CD8-positive, alpha-beta memory T cell (primary cell): ENCODE measurements around the gene TMEM164. TPM values are rescaled to one million over a fixed set of nuclear protein-coding genes. Genes with fewer than 3 reads are reported as not detected.

Experiments
- CTCF ChIA-PET: fragments of 350-600 bp; sonication (Branson Sonifier 250); formaldehyde crosslinking; loops from one replicate; lab custom pipeline; 2021; ENCODE audit warnings: antibody characterized with exemption; lab: Charles Lee
- POLR2A ChIA-PET: fragments of 350-600 bp; sonication (Branson Sonifier 250); formaldehyde crosslinking; loops from one replicate; lab custom pipeline; 2021; ENCODE audit warnings: antibody characterized with exemption; lab: Charles Lee
- DNase-seq, 5 donors: peaks; one replicate each; pipeline versions ENCODE4 v3.0.0 to v3.0.0-alpha.2; 2020 to 2022; ENCODE audit warnings: mixed read lengths in 1 of 5
- H3K27ac ChIP-seq: one replicate; pipeline ENCODE4 v1.7.0; 2013; ENCODE audit warnings: low read depth, mild to moderate bottlenecking, low read length, moderate library complexity
- H3K27me3 ChIP-seq: 2 replicates; pipeline ENCODE4 v1.7.0; 2013; ENCODE audit warnings: low read length, mild to moderate bottlenecking; ENCODE audit not compliant: insufficient read depth, poor library complexity, severe bottlenecking
- H3K36me3 ChIP-seq: 2 replicates; pipeline ENCODE4 v1.7.0; 2013; ENCODE audit warnings: mild to moderate bottlenecking, low read length, moderate library complexity; ENCODE audit not compliant: insufficient read depth
- H3K4me1 ChIP-seq: 2 replicates; pipeline ENCODE4 v1.7.0; 2013; ENCODE audit warnings: mild to moderate bottlenecking, low read length, moderate library complexity; ENCODE audit not compliant: insufficient read depth
- H3K4me3 ChIP-seq: 2 replicates; pipeline ENCODE4 v1.7.0; 2013; ENCODE audit warnings: mild to moderate bottlenecking, low read length
- H3K9me3 ChIP-seq: 2 replicates; pipeline ENCODE4 v1.7.0; 2013; ENCODE audit warnings: mild to moderate bottlenecking, low read length
- H3K27ac Mint-ChIP-seq, 8 donors: one replicate each; pipeline ENCODE4 v1.8.0; 2020 to 2021; ENCODE audit warnings: mixed read lengths in 8 of 8, mild to moderate bottlenecking in 6 of 8, inconsistent platforms in 3 of 8, moderate library complexity in 3 of 8
- H3K27me3 Mint-ChIP-seq, 2 donors: one replicate each; pipeline ENCODE4 v1.8.0; 2020 to 2021; ENCODE audit warnings: mixed read lengths in 2 of 2, mild to moderate bottlenecking in 1 of 2, moderate library complexity in 1 of 2
- H3K36me3 Mint-ChIP-seq, 3 donors: one replicate each; pipeline ENCODE4 v1.8.0; 2020 to 2021; ENCODE audit warnings: mixed read lengths in 3 of 3, inconsistent platforms in 1 of 3, mild to moderate bottlenecking in 1 of 3
- H3K4me1 Mint-ChIP-seq, 3 donors: one replicate each; pipeline ENCODE4 v1.8.0; 2020 to 2021; ENCODE audit warnings: mixed read lengths in 3 of 3, inconsistent platforms in 1 of 3, mild to moderate bottlenecking in 1 of 3
- H3K4me3 Mint-ChIP-seq, 7 donors: one replicate each; pipeline ENCODE4 v1.8.0; 2020 to 2021; ENCODE audit warnings: mixed read lengths in 7 of 7, mild to moderate bottlenecking in 6 of 7, moderate library complexity in 4 of 7, inconsistent platforms in 2 of 7
- H3K9me3 Mint-ChIP-seq, 5 donors: one replicate each; pipeline ENCODE4 v1.8.0; 2020 to 2022; ENCODE audit warnings: mixed read lengths in 5 of 5, mild to moderate bottlenecking in 3 of 5, moderate library complexity in 2 of 5, inconsistent platforms in 1 of 5
- polyA plus RNA-seq: library from polyadenylated mRNA; unstranded; fragments of 300-500 nt; fragmentation: Illumina TruSeq; gene quantifications from one replicate; pipeline ENCODE4 v1.2.3, GENCODE V29; 2021
- total RNA-seq, 2 experiments: library from RNA; stranded (reverse); gene quantifications; one replicate each; pipeline ENCODE4 v1.2.3, GENCODE V29; 2021

TMEM164 gene
- total and polyA plus RNA-seq, 3 experiments from 2014 or later = 3.2 to 13.2 (median 11.6) TPM

DNA sequence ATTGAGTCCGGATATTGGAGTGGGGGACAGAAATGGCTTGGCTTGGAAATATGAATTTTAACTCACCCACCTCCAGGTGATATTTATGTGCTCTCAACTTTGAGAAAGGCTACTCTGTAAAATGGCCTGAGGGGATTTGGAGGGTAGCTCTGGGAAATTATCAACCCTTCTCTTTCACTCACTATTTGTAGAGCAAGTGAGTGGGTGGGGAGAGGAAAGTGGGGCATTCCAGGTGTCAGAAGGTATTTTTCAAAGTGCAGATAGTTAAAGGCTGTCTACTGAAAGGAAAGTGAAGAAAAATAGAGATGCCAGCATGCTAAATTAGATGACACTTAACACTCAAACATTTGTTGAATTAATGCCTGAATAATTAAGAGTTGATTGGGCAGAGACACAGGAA, 44.1 kb downstream of the TMEM164 start:
- H3K27me3 Mint-ChIP-seq = peaks cover 0 to 1% of the 10 kb centered on the region in 2 donors
- no peaks in the 10 kb centered on the region for H3K9me3 Mint-ChIP-seq
- peaks cover 0 to 10% (median 4%) of the 10 kb centered on the region in 3 donors for H3K36me3 Mint-ChIP-seq
- no peak overlapping the region for H3K4me3 Mint-ChIP-seq
- POLR2A ChIA-PET = no interaction called here
- DNase-seq = no peak
- Histone ChIP-seq H3K9me3 (no peaks in the 10 kb centered on the region), H3K27ac (no peak overlapping the region), H3K27me3 (no peaks in the 10 kb centered on the region), H3K4me3 (no peak overlapping the region), H3K36me3 (no peaks in the 10 kb centered on the region), H3K4me1 (no peaks in the 10 kb centered on the region)
- H3K4me1 Mint-ChIP-seq = peaks cover 13 to 32% (median 20%) of the 10 kb centered on the region in 3 donors
- H3K27ac Mint-ChIP-seq = no peak overlapping the region
- CTCF ChIA-PET = no interaction called here

- H3K27ac ChIP-seq = no peak overlapping the region
- peak overlapping the region in 1 of 8 donors; percentile 10 for H3K27ac Mint-ChIP-seq
- ChIA-PET POLR2A (no interaction called here), CTCF (no interaction called here)
- H3K27me3 ChIP-seq = no peaks in the 10 kb centered on the region
- H3K9me3 Mint-ChIP-seq = peaks cover 0 to under 1% (median 0%) of the 10 kb centered on the region in 5 donors
- H3K4me3 Mint-ChIP-seq = no peak overlapping the region
- H3K4me1 ChIP-seq = no peaks in the 10 kb centered on the region
- H3K27me3 Mint-ChIP-seq = peaks cover 0 to 1% of the 10 kb centered on the region in 2 donors
- H3K4me3 ChIP-seq = no peak overlapping the region
- no peak for DNase-seq
- no peaks in the 10 kb centered on the region for H3K9me3 ChIP-seq
- peaks cover under 1 to 19% (median 4%) of the 10 kb centered on the region in 3 donors for H3K36me3 Mint-ChIP-seq
- peaks cover 0 to 11% (median 1%) of the 10 kb centered on the region in 3 donors for H3K4me1 Mint-ChIP-seq
- no peaks in the 10 kb centered on the region for H3K36me3 ChIP-seq
Measured at GRCh38 chrX:110049096-110049495, 46.2 kb downstream of the TMEM164 start.

- Mint-ChIP-seq H3K9me3 (peaks cover 0 to 2% (median 0%) of the 10 kb centered on the region in 5 donors), H3K4me3 (no peak overlapping the region), H3K27me3 (peaks cover 0 to 1% of the 10 kb centered on the region in 2 donors), H3K27ac (no peak overlapping the region), H3K4me1 (peaks cover 0 to 3% (median 0%) of the 10 kb centered on the region in 3 donors), H3K36me3 (peaks cover 2 to 26% (median 7%) of the 10 kb centered on the region in 3 donors)
- Histone ChIP-seq H3K4me3 (no peak overlapping the region), H3K36me3 (no peaks in the 10 kb centered on the region), H3K27ac (no peak overlapping the region), H3K9me3 (no peaks in the 10 kb centered on the region), H3K4me1 (no peaks in the 10 kb centered on the region), H3K27me3 (no peaks in the 10 kb centered on the region)
- no peak for DNase-seq
- CTCF ChIA-PET = no interaction called here
- POLR2A ChIA-PET = no interaction called here
Measured at GRCh38 chrX:110050386-110050785, 47.5 kb downstream of the TMEM164 start.

GRCh38 chrX:110050901-110051300, 48.0 kb downstream of the TMEM164 start:
- Histone ChIP-seq H3K36me3 (no peaks in the 10 kb centered on the region), H3K4me1 (no peaks in the 10 kb centered on the region), H3K4me3 (no peak overlapping the region), H3K9me3 (no peaks in the 10 kb centered on the region), H3K27ac (no peak overlapping the region), H3K27me3 (no peaks in the 10 kb centered on the region)
- ChIA-PET CTCF (no interaction called here), POLR2A (no interaction called here)
- Mint-ChIP-seq H3K4me3 (no peak overlapping the region), H3K36me3 (peaks cover 2 to 29% (median 7%) of the 10 kb centered on the region in 3 donors), H3K27me3 (peaks cover 0 to 1% of the 10 kb centered on the region in 2 donors), H3K27ac (peak overlapping the region in 2 of 8 donors; percentile 9 to 24), H3K4me1 (peaks cover 0 to 3% (median 0%) of the 10 kb centered on the region in 3 donors), H3K9me3 (peaks cover 0 to 2% (median 0%) of the 10 kb centered on the region in 5 donors)
- no peak for DNase-seq

DNA sequence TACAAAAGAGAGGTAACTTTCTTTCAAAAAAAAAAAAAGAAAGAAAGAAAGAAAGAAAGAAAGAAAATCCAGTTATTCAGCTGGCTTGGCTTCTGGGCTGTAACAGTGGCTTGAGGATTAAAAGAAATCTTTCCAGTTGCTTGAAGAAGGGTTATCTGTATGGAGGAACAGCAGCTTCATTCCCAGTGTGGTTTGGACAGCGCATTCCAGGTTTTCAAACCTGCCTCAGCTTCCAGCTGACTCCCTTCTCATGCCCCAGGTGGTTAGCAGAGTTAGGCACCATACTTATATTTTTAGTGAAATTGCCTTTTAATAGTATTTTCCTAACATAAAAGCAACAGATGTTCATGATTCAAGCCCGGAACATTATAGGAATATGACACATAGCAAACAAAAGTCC, 48.6 kb downstream of the TMEM164 start:
- peak overlapping the region in 1 of 8 donors; percentile 16 for H3K27ac Mint-ChIP-seq
- no peak overlapping the region for H3K4me3 Mint-ChIP-seq
- Histone ChIP-seq H3K27me3 (no peaks in the 10 kb centered on the region), H3K4me3 (no peak overlapping the region), H3K36me3 (no peaks in the 10 kb centered on the region), H3K4me1 (no peaks in the 10 kb centered on the region), H3K27ac (no peak overlapping the region), H3K9me3 (no peaks in the 10 kb centered on the region)
- ChIA-PET POLR2A (no interaction called here), CTCF (no interaction called here)
- peaks cover 0 to 2% (median 0%) of the 10 kb centered on the region in 5 donors for H3K9me3 Mint-ChIP-seq
- DNase-seq = no peak
- peaks cover 0 to 1% of the 10 kb centered on the region in 2 donors for H3K27me3 Mint-ChIP-seq
- peaks cover 2 to 31% (median 7%) of the 10 kb centered on the region in 3 donors for H3K36me3 Mint-ChIP-seq
- peaks cover 0 to 7% (median 0%) of the 10 kb centered on the region in 3 donors for H3K4me1 Mint-ChIP-seq

- H3K4me1 Mint-ChIP-seq = peaks cover 0 to 11% (median 0%) of the 10 kb centered on the region in 3 donors
- ChIA-PET POLR2A (no interaction called here), CTCF (no interaction called here)
- peaks cover 0 to 1% of the 10 kb centered on the region in 2 donors for H3K27me3 Mint-ChIP-seq
- DNase-seq = no peak
- H3K9me3 ChIP-seq = no peaks in the 10 kb centered on the region
- no peak overlapping the region for H3K27ac ChIP-seq
- peaks cover 0 to 2% (median 0%) of the 10 kb centered on the region in 5 donors for H3K9me3 Mint-ChIP-seq
- H3K4me1 ChIP-seq = no peaks in the 10 kb centered on the region
- no peaks in the 10 kb centered on the region for H3K27me3 ChIP-seq
- no peak overlapping the region for H3K4me3 Mint-ChIP-seq
- peaks cover 2 to 31% (median 7%) of the 10 kb centered on the region in 3 donors for H3K36me3 Mint-ChIP-seq
- no peak overlapping the region for H3K27ac Mint-ChIP-seq
- H3K4me3 ChIP-seq = no peak overlapping the region
- no peaks in the 10 kb centered on the region for H3K36me3 ChIP-seq
Measured at GRCh38 chrX:110052303-110052702, 49.4 kb downstream of the TMEM164 start.

- Mint-ChIP-seq H3K9me3 (peaks cover 0 to 2% (median 0%) of the 10 kb centered on the region in 5 donors), H3K27me3 (peaks cover 0 to 5% of the 10 kb centered on the region in 2 donors), H3K4me3 (no peak overlapping the region), H3K36me3 (peaks cover 2 to 31% (median 7%) of the 10 kb centered on the region in 3 donors), H3K27ac (no peak overlapping the region), H3K4me1 (peaks cover 0 to 13% (median 0%) of the 10 kb centered on the region in 3 donors)
- H3K4me1 ChIP-seq = no peaks in the 10 kb centered on the region
- DNase-seq = no peak
- H3K36me3 ChIP-seq = no peaks in the 10 kb centered on the region
- ChIA-PET CTCF (no interaction called here), POLR2A (no interaction called here)
- H3K27ac ChIP-seq = no peak overlapping the region
- no peak overlapping the region for H3K4me3 ChIP-seq
- no peaks in the 10 kb centered on the region for H3K9me3 ChIP-seq
- H3K27me3 ChIP-seq = no peaks in the 10 kb centered on the region
Measured at GRCh38 chrX:110053453-110053852, 50.5 kb downstream of the TMEM164 start.

- ChIA-PET POLR2A (no interaction called here), CTCF (no interaction called here)
- Mint-ChIP-seq H3K4me3 (no peak overlapping the region), H3K27ac (no peak overlapping the region), H3K36me3 (peaks cover 2 to 23% (median 3%) of the 10 kb centered on the region in 3 donors), H3K9me3 (peaks cover 0 to 2% (median 0%) of the 10 kb centered on the region in 5 donors), H3K4me1 (peaks cover 0 to 13% (median 2%) of the 10 kb centered on the region in 3 donors), H3K27me3 (peaks cover 0 to 6% of the 10 kb centered on the region in 2 donors)
- H3K36me3 ChIP-seq = no peaks in the 10 kb centered on the region
- H3K4me3 ChIP-seq = no peak overlapping the region
- no peak for DNase-seq
- H3K9me3 ChIP-seq = no peaks in the 10 kb centered on the region
- H3K27ac ChIP-seq = no peak overlapping the region
- no peaks in the 10 kb centered on the region for H3K27me3 ChIP-seq
- H3K4me1 ChIP-seq = no peaks in the 10 kb centered on the region
Measured at GRCh38 chrX:110055616-110056015, 52.7 kb downstream of the TMEM164 start.
